Measurements from ENCODE around the gene AFAP1L2.

Gene AFAP1L2

DNA sequence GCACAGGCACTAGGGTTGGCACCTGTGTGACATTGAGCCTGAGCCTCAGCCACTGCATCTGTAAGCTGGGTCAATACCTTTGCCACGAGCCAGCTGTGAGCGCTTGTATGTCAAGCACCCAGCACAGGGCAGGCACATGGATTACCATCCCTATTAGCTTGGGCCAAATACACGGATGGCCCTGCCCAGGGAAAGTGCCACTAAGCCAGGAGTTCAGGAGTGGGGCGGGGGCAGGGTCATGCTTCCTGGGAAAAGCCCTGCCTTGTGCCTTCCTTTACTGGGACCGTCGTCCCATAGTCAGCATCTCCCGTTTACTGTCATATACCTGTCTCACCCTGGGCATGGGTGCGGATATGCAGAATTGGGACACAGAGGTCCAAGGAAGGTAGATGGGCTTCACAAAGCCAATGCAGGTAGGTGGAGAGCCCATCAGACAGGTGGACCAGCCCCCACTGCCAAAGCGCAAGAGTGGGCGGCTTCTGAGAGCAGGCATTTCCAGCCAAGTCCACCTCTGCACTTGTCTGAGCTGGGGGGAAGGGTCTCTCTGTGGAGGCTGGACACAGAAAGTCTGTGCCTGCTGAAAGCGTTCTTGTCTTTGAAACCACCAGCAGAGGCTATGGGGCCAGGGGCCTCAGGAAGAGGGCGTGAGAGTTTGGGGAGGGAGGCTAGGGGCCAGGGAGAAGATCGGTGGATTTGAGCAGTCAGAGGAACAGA is 92.6 kb downstream of the AFAP1L2 start:
- DNase-seq (ENCODE audit: low spot score): no peak

DNA sequence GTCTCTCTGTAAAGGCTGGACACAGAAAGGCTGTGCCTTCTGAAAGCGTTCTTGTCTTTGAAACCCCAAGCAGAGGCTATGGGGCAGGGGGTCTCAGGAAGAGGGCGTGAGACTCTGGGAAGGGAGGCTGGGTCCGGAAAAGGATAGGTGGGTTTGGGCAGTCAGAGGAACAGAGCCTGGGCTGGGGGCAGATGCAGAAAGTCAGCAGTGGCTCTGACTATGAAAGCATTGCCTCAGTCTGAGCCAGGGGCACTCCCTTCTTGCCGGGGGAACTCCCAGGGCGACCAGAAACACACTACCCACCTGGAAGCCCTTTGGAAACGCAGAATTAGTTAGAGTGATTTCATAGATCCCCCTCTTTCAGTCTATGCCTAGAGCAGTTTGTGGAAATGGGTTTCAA is 93.3 kb downstream of the AFAP1L2 start:
- no peak for DNase-seq (ENCODE audit: low spot score)

GRCh38 chr10:114310346-114310745 is 94.0 kb downstream of the AFAP1L2 start:
- no peak for DNase-seq (ENCODE audit: low spot score)

GRCh38 chr10:114309364-114309651 is 95.0 kb downstream of the AFAP1L2 start:
- DNase-seq (ENCODE audit: low spot score): no peak

DNA sequence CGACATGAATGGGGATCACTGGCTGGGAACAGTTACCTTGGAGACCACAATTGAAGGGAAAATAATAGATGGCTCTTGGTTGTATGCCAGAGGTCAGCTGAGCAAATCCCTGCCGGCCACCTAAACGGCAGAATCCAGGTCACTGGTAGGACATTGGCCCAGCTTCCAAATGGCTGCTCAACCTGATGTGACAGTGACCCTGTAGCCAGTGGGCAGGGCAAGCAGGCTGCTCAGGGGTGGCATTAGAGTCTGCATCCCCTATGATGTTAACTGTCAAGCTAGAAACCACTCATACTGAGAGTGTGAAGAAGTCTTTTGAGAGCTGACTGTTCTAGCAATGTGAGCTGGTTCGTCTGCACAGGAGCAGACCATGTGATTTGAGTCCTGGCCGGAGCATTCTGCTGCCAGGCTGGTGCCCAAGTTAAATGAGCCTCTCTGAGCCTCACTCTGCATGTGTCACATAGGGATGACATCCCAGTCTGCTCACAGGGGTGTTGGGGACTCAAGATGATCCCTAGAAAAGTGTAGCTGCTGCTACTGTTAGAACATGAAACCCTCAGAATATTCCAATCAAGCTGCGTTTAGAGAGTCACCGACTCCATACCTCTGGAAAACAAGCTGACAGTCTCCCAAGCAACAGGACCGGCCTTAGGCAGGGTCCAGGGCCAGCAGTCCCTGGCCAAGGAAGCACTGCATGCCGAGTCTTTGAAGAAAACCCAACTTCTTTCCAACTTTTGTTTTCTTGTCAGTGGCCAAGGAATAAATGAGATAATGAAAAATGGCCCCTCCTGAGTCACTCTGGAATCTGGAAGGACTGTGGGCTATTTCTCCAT is 95.6 kb downstream of the AFAP1L2 start:
- DNase-seq (ENCODE audit: low spot score): no peak

GRCh38 chr10:114307731-114308130 is 96.6 kb downstream of the AFAP1L2 start:
- no peak for DNase-seq (ENCODE audit: low spot score)

DNA sequence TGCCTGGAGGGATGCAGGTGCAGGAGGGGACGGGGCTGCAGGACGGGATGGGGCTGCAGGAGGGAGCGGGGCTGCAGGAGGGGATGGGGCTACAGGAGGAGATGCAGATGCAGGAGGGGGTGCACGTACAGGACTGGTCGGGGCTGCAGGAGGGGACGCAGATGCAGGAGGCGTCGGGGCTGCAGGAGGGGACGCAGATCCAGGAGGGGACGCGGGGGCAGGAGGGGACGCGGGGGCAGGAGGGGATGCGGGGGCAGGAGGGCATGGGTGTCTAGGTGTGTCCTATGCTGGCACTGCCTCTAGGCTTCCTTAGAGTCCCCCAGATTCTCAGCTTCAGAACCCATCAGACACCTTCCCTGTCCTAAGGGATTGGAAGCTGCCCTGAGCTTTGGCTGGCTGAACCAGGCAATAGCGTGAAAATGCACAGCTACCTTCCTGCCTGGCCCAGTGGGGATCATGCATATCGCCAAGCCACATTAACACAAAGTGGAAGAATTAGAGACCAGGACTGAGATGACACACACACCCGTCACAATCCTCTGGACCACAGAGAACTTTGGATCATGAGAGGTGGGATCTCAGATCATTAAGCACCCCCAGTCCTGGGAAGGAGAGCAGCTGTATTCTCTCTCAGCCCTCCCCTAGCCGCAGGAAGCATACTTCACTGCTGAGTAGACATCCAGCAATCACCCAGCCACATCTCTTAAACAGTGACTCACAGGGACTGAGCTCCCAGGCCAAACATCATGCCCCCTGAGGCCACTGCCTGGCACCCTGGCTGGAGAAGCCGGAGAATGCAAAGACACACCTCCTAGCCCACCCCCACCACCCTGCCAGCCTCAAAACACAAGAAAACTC is 98.0 kb downstream of the AFAP1L2 start:
- DNase-seq (ENCODE audit: low spot score): no peak

GRCh38 chr10:114305521-114305925 is 98.8 kb downstream of the AFAP1L2 start:
- DNase-seq (ENCODE audit: low spot score): no peak

- peak; percentile 80 for DNase-seq (ENCODE audit: low spot score)
Observed at GRCh38 chr10:114304571-114305421, 99.5 kb downstream of the AFAP1L2 start.

DNA sequence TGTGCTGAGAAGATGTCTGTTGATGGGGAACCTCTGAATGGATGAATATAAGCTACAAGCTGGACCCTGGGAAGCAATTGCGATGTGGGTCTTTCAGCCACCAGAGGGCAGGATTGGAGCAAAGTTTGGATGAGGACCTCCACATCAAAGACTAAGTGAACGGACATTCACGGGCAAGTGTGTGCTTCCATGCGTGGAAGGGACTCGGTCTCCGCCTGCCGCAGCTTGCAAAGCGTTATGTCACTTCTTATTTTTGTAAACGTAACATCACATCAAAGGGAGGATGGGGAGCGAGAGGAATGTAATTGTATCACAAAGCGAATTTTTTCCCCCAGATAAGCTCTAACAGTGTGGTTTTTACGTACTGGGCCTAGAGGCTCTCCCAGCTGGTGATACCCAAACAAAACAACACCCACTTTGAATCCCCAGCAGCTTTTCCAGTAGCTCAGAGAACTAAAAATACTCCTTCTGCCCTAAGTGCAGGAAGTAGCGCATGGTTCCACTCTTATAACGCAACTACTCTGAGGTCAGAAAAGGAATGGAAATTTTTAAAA is 100.2 kb downstream of the AFAP1L2 start:
- DNase-seq (ENCODE audit: low spot score): peak; percentile 93

- no peak for DNase-seq (ENCODE audit: low spot score)
Observed at GRCh38 chr10:114303556-114303955, 100.7 kb downstream of the AFAP1L2 start.

GRCh38 chr10:114301951-114302710 is 102.2 kb downstream of the AFAP1L2 start:
- DNase-seq (ENCODE audit: low spot score): no peak

DNA sequence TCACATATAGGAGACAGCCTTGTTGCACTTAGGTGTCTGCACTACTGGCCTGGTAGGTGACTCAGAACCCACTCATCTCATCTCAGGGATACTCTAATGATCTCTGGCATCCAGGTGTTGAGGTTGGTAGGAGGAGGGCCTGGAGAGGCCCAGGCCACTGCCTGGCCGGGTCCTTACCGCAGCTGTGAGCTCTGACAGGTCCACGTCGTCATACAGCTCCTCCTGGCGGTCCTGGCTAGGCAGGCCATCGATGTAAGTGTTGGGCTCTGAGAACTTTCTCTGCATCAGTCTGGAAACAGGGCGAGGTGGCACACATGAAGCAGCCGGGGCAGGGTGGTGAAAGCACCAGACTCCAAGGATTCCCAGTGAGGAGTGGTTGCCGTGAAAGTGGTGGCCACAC is 103.1 kb downstream of the AFAP1L2 start:
- no peak for DNase-seq (ENCODE audit: low spot score)

- no peak for DNase-seq (ENCODE audit: low spot score)
Observed at GRCh38 chr10:114300036-114300645, 104.2 kb downstream of the AFAP1L2 start.

DNA sequence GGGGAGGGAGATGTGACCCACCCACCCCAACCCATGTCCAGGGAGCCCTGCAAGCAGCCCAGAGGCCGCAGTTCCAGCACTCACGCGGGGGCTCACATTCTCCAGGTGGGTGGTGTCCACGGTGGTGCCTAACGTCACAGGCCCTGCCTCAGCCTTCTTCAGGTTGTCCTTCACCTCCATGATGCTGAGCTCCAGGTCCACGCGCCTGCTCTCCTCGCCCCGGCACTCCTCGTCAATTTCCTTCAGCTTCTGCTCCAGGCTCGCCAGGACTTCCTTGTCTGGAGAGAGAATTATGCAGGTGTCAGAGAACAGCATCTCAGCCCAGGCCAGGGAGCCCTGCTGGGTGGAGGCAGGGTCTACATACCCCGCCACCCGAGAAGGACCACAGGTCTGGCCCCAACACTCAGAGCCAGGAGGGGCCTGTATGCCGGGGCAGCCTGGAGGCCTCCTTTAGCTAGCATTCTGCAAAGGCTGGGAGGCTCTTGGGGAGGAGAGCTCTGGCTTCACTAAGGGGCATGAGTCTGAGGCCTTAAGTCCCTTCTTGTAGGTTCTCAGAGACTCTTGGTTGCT is 107.1 kb downstream of the AFAP1L2 start:
- DNase-seq (ENCODE audit: low spot score): no peak

GRCh38 chr10:114295393-114295792 is 108.9 kb downstream of the AFAP1L2 start:
- DNase-seq (ENCODE audit: low spot score): no peak

- DNase-seq (ENCODE audit: low spot score): no peak
Observed at GRCh38 chr10:114294549-114294948, 109.8 kb downstream of the AFAP1L2 start.

GRCh38 chr10:114293075-114293474 is 111.2 kb downstream of the AFAP1L2 start:
- DNase-seq (ENCODE audit: low spot score): no peak

DNA sequence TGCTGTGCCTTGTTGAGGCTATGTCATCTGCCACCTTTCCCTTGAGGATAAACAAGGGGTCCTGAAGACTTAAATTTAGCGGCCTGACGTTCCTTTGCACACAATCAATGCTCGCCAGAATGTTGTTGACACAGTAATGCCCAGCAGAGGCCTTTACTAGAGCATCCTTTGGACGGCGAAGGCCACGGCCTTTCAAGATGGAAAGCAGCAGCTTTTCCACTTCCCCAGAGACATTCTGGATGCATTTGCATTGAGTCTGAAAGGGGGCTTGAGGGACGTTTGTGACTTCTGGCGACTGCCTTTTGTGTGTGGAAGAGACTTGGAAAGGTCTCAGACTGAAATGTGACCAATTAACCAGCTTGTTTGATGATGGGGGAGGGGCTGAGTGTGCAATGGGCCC is 112.8 kb downstream of the AFAP1L2 start:
- DNase-seq (ENCODE audit: low spot score): no peak

DNA sequence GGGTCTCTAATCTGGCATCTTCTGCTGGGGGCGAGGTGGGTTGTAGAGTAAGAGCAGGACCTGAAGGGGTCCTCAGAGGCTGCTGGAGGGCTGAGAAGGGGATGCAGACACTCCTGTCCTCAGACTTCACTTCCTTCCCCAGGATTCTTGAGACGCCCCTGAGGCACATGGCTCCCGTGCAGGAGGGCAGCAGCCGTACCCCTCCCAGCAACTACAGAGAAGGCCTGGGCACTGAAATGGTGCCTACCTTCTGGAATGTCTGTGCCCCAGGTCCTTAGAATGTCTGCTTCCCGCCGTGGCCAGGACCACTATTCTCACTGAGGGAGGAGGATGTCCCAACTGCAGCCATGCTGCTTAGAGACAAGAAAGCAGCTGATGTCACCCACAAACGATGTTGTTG is 113.2 kb downstream of the AFAP1L2 start:
- no peak for DNase-seq (ENCODE audit: low spot score)

Measured in NAMALWA (cell line).